HAP-1 (cell line): ENCODE measurements around the gene SCGB1C2.
"Not testable (repeated sequence)": the region's sequence is repeated elsewhere in the genome, so short reads cannot be mapped to it uniquely, and the experiment has no call there.

Experiments
- DNase-seq, 2 experiments: peaks; one replicate each; pipeline ENCODE4 v3.0.0-alpha.2; 2016 to 2020; ENCODE audit warnings: low spot score in 2 of 2
- H3K27me3 ChIP-seq: fragments of 250-450 bp; sonication (Bioruptor Pico); 2 replicates; pipeline ENCODE4 v1.5.1; 2020; ENCODE audit warnings: low read depth, mild to moderate bottlenecking, moderate library complexity
- H3K36me3 ChIP-seq: fragments of 250-450 bp; sonication (Bioruptor Pico); replicated peaks from 2 replicates; pipeline ENCODE4 v1.5.1; 2020; ENCODE audit warnings: mild to moderate bottlenecking
- H3K4me1 ChIP-seq: fragments of 250-450 bp; sonication (Bioruptor Pico); 2 replicates; pipeline ENCODE4 v1.5.1; 2020; ENCODE audit warnings: mild to moderate bottlenecking
- H3K4me3 ChIP-seq: fragments of 250-450 bp; sonication (Bioruptor Pico); 2 replicates; pipeline ENCODE4 v1.5.1; 2020; ENCODE audit warnings: mild to moderate bottlenecking, moderate library complexity
- H3K9me3 ChIP-seq: fragments of 250-450 bp; sonication (Bioruptor Pico); 2 replicates; pipeline ENCODE4 v1.5.1; 2020; ENCODE audit warnings: mild to moderate bottlenecking, moderate library complexity
- in situ Hi-C: fragments of 300-500 bp; cut with MboI; formaldehyde crosslinking; loops from 3 replicates; pipeline ENCODE4 v1.14.3; 2020; ENCODE audit warnings: low sequenced_read_pairs, inconsistent platforms, mixed read lengths

The SCGB1C2 gene

DNA sequence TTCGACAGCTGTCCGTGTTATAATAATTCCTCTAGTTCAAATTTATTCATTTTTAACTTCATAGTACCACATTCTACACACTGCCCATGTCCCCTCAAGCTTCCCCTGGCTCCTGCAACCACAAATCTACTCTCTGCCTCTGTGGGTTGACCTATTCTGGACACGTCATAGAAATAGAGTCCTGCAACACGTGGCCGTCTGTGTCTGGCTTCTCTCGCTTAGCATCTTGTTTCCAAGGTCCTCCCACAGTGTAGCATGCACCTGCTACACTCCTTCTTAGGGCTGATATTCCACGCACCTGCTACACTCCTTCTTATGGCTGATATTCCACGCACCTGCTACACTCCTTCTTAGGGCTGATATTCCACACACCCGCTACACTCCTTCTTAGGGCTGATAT is 16.5 kb downstream of the SCGB1C2 start:
- in situ Hi-C loops: no loop called here
- H3K4me3 ChIP-seq: no peak overlapping the region
- H3K36me3 ChIP-seq: no peaks in the 10 kb centered on the region
- no peaks in the 10 kb centered on the region for H3K9me3 ChIP-seq
- no peak for DNase-seq
- H3K4me1 ChIP-seq: no peaks in the 10 kb centered on the region
- no peaks in the 10 kb centered on the region for H3K27me3 ChIP-seq

DNA sequence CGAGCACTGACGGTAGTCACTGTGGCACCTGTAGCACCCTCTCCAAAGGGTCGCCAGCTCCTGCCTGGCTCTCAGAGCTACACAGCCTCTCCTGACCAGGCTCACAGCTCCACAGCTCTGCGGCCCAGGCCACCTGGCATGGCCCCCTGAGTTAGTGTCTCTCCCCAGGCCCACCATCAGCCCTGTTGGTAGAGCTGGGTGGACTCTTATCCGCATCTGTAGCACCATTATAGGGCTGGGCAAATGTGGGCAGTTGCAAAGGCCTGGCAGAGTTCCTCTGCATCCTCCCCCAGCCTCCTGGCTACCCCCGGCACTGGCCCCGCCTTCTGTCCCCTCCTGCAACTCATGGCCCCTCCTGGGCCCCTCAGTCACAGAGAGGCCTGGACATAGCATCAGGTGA is 18.2 kb downstream of the SCGB1C2 start:
- no peak for DNase-seq
- Histone ChIP-seq H3K36me3 (no peaks in the 10 kb centered on the region), H3K4me1 (no peaks in the 10 kb centered on the region), H3K27me3 (no peaks in the 10 kb centered on the region), H3K4me3 (no peak overlapping the region), H3K9me3 (no peaks in the 10 kb centered on the region)
- in situ Hi-C loops: no loop called here

DNA sequence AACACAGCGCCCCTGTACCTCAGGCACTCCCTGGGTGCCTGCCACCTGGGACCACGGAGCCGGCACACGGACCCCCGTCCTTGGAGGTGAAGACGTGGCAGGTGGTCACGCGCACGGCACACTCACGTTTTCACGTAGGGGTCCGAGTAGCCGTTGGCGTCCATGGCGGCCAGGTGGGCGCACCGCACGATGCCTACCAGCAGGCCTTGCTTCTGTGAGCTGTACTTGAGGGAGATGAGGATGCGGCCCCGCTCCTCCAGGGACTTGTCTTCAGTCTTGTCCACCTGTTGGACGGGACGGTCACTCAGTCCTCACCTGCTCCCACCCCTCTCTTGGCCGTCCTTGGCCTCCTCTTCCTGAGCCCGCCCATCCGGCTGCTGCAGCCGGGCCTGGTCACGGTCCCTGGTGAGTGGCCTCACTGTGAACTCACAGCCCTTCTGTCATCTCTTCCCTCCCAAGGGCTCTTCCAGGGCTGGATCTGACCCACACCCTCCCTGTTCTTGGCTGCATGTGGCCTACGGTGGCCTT is 18.8 kb downstream of the SCGB1C2 start:
- DNase-seq: no peak
- Histone ChIP-seq H3K27me3 (no peaks in the 10 kb centered on the region), H3K4me1 (no peaks in the 10 kb centered on the region), H3K4me3 (no peak overlapping the region), H3K9me3 (no peaks in the 10 kb centered on the region), H3K36me3 (no peaks in the 10 kb centered on the region)
- in situ Hi-C loops: no loop called here

DNA sequence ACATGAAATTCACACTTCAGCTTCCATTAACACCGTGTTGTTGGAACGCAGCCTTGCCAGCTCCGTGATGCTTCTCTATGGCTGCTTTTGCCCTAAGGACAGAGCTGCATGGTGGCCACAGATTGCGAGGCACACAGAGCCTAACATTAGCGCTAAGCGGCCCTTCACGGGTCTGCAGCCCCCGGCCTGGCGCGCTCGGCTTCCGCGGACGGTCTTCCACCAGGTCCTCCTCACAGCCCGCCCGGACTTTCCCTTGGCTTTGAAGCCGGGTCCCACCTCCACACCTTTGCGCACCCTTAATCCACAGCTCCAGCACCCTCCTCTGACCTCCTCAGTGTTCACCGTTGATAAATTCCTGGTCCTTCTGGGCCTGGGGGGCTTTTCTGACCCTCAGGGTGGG is 19.6 kb downstream of the SCGB1C2 start:
- Histone ChIP-seq H3K4me3 (no peak overlapping the region), H3K4me1 (no peaks in the 10 kb centered on the region), H3K27me3 (no peaks in the 10 kb centered on the region), H3K36me3 (no peaks in the 10 kb centered on the region), H3K9me3 (no peaks in the 10 kb centered on the region)
- DNase-seq: no peak
- in situ Hi-C loops: no loop called here

DNA sequence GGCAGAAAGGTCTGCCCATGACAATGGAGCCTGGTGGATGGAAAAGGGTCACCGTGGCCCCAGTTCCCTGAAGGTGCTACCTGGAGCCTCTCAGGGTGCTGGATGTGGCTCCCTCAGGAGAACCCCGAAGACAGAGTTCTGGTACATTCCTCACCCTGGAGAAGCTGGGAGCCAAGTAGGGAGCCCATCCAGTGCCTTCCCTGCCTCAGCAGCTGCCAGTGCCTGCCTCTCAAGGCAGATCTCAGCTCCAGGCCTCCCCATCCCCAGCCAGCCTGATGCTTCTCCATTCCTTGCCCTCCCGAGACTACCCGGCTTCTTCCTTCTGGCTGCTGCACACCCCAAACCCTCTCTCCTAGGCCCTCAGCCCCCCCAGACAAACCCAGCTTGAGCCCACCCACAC is 20.5 kb downstream of the SCGB1C2 start:
- DNase-seq: no peak
- Histone ChIP-seq H3K36me3 (no peaks in the 10 kb centered on the region), H3K27me3 (no peaks in the 10 kb centered on the region), H3K4me1 (no peaks in the 10 kb centered on the region), H3K9me3 (no peaks in the 10 kb centered on the region), H3K4me3 (no peak overlapping the region)
- in situ Hi-C loops: no loop called here

DNA sequence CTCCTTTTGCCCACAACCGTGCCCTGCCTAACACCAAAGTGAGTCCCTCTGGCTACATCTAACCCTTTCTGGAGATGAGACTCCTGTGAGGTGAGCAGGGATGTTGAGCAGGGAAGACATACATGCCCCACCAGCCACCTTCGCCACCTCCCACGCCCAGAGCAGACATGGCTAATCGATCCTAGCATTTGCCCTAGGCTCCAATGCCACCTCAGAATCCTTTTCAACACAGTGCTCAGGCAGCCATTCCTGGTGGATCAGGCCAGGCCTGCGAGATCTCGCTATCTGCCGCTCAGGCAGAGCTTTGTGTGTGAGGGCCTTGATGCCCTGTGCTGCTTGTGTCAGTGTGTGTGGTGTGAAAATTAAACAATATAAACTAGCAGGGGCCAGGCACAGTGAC is 21.0 kb downstream of the SCGB1C2 start:
- Histone ChIP-seq H3K27me3 (no peaks in the 10 kb centered on the region), H3K36me3 (no peaks in the 10 kb centered on the region), H3K9me3 (no peaks in the 10 kb centered on the region), H3K4me1 (no peaks in the 10 kb centered on the region), H3K4me3 (no peak overlapping the region)
- in situ Hi-C loops: no loop called here
- no peak for DNase-seq

DNA sequence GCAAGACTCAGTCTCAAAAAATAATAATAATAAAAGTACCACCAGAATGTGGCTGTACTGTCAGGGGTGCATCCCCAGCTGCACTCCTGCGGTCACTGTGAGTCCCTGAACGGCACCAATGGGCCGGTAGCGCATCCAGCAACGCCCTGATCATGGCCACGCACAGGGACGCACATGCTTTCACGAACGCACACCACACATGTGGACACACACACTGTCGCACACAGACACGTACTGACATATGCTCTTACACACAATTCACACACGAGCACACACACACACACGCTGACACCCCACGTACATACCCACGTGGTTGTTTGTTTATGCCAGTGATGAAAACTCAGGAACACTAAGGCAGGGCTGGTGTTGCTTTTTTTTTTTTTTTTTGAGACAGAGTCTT is 22.2 kb downstream of the SCGB1C2 start:
- no peaks in the 10 kb centered on the region for H3K4me1 ChIP-seq
- no peak for DNase-seq
- in situ Hi-C loops: no loop called here
- no peaks in the 10 kb centered on the region for H3K36me3 ChIP-seq
- H3K4me3 ChIP-seq: no peak overlapping the region
- no peaks in the 10 kb centered on the region for H3K9me3 ChIP-seq
- H3K27me3 ChIP-seq: no peaks in the 10 kb centered on the region

DNA sequence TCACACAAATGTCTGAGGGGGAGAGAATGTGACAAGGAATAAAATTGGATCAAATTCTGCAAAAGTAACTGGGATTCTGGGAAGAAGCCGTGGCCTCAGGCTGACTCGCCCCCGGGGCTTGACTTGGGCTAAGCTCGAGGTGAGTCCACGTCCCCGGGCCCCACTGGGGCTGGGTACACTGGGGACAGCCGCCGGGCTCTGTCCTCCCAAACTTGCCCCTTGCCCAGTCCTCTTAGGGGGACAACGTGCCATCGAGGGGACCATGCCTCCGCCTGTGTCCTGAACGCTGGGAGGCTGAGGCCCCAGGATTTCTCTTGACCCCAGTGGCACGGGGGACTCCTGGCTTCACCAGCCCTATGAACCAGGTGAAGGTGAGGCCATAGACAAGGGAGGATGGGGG is 23.0 kb downstream of the SCGB1C2 start:
- no peak for DNase-seq
- Histone ChIP-seq H3K9me3 (no peaks in the 10 kb centered on the region), H3K36me3 (no peaks in the 10 kb centered on the region), H3K27me3 (no peaks in the 10 kb centered on the region), H3K4me1 (no peaks in the 10 kb centered on the region), H3K4me3 (no peak overlapping the region)
- in situ Hi-C loops: no loop called here

DNA sequence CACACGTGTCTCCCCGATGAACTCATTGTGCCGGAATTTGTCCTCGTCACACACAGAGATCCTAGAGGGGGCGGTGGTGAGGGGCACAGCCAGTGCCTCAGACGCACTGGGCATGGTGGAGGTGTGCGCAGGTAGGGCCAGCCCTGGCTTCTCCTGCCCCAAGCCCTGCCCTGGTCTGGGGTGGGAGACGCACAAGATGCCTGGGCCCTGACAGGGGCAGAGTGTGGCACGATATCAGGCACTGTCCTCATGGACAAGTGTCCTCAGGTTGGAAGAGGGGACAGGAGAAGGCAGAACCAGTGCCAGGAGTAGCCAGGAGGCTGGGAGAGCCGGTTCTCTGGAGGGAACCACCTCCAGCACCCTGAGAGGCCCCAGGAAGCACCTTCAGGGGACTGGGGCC is 24.1 kb downstream of the SCGB1C2 start:
- DNase-seq: no peak
- no peaks in the 10 kb centered on the region for H3K4me1 ChIP-seq
- in situ Hi-C loops: no loop called here
- H3K27me3 ChIP-seq: no peaks in the 10 kb centered on the region
- no peaks in the 10 kb centered on the region for H3K9me3 ChIP-seq
- H3K36me3 ChIP-seq: no peaks in the 10 kb centered on the region
- no peak overlapping the region for H3K4me3 ChIP-seq

DNA sequence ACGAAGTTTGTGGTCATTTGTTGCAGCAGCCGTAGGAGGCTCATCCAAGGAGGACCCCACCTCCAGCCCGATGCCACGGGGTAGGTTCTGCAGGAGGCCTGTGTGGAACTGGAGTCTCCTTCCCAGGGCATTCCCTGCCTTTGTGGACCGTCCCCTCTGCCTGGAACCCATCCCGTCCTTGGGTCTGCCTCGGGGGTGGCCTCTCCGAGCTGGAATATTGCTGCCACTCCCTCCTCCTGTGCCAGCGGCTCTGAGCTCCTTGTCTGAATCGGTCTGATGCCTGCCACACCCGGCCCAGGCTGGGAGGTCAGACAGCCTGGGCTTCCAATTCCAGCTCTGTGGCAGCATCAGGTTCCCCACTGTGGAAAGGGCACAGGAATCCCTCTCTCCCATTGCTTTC is 25.3 kb downstream of the SCGB1C2 start:
- no peak for DNase-seq
- Histone ChIP-seq H3K4me1 (no peaks in the 10 kb centered on the region), H3K9me3 (no peaks in the 10 kb centered on the region), H3K4me3 (no peak overlapping the region), H3K36me3 (no peaks in the 10 kb centered on the region), H3K27me3 (no peaks in the 10 kb centered on the region)
- in situ Hi-C loops: no loop called here

DNA sequence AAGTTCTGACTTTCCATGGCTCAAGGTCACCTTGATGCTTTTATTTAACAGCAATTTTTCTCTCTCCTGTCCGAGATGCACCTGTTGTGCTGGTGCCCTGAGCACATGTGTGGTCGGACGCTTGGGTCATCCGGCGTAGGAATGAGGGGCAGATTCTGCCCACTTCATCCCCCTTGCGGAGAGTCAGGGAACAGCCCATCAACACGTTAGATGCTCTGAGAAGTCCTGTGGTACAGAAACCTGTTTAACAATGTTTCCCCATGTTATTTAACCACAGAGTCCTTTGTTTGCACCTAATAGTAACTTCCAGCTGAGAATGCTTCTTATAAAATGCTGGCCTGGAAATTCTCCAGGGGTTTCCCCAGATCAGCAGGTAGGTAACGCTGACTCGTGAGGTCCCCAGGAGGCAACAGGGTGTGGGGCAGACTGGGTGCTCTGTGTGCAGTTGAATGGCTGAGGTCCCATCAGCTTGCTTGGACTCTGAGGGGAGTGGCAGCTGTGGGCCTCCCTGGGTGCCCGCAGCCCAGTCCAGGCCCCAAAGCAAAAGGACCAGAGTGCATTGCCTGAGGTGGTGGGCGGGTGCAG is 26.2 kb downstream of the SCGB1C2 start:
- Histone ChIP-seq H3K36me3 (no peaks in the 10 kb centered on the region), H3K27me3 (no peaks in the 10 kb centered on the region), H3K4me3 (no peak overlapping the region), H3K4me1 (no peaks in the 10 kb centered on the region), H3K9me3 (no peaks in the 10 kb centered on the region)
- no peak for DNase-seq
- in situ Hi-C loops: no loop called here

DNA sequence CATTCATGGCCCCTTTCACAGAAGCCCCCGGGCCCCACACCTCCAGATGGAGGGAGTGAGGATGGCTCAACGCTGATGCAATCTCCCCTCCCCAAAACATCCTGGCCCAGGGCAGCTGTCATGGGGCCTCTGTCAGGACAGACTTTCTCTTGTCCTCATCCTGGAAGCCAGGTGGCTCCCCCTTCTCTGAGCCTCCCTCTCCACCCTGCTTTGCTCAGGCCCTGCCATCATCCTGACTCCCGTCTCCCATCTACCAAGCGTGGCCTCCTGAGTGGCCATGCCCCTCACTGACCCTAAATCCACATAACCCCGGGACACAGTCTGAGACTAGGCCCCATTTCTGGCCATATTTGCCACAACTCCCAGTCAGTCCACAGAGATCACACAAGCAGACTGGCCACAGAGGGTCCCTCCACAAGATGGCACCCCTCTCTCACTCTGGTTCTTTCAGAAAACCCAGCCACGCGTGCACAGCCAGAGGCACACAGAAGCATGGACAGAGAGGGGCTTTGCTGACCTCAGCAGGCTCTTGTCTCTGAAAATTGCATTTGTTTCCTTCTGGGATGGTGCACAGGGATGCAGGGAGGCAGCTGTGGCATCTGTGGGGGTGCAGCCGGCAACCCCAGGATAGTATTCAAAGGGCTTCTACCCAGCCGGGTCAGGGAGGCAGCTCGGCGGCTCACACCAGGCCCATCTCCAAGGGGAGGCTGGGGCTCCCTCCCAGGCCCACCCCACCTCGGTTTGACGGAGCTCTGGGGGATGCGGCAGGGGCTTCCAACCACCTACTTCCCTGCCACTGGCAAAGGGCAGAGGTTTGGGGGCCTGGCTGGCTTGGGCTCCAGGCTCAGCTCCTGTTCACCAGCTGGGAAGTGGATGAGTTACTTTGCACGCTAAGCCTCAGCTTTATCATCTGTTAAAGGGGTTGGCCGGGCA is 27.2 kb downstream of the SCGB1C2 start:
- no peaks in the 10 kb centered on the region for H3K27me3 ChIP-seq
- in situ Hi-C loops: no loop called here
- H3K4me1 ChIP-seq: no peaks in the 10 kb centered on the region
- peak in 1 of 2 experiments; percentile 59 for DNase-seq
- no peak overlapping the region for H3K4me3 ChIP-seq
- no peaks in the 10 kb centered on the region for H3K36me3 ChIP-seq
- H3K9me3 ChIP-seq: no peaks in the 10 kb centered on the region

DNA sequence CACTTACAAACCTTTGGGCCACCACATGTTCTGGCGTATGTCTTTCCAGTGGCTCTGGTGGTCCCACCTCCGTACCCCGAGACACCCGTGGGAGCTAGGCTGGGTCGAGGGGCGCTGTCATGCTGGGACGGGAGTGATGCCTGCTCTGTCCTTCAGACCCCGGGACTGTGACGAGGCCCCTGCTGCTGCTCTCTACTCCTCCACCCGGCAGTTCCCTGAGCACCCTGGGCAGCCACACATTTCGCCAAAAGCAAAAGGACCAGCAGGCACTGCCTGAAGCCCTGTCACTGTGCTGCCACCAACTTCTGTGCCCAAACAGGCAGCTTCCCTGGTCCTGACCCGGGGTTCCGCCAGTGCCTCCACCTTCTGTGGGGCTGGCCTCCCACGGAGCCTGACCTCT is 28.6 kb downstream of the SCGB1C2 start:
- Histone ChIP-seq H3K4me3 (no peak overlapping the region), H3K27me3 (no peaks in the 10 kb centered on the region), H3K4me1 (no peaks in the 10 kb centered on the region), H3K36me3 (no peaks in the 10 kb centered on the region), H3K9me3 (no peaks in the 10 kb centered on the region)
- no peak for DNase-seq
- in situ Hi-C loops: no loop called here

DNA sequence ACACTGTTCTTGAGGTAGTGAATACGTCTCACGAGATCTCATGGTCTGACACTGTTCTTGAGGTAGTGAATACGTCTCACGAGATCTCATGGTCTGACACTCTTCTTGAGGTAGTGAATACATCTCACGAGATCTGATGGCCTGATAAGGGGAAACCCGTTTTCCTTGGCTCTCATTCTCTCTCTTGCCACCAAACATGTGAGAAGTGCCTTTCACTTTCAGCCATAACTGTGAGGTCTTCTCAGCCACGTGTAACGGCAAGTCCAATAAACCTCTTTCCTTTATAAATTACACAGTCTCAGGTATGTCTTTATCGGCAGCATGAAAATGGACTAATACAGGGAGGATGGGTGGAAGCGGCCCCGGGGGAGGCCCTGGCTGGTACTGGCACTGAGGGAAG is 31.2 kb downstream of the SCGB1C2 start:
- H3K9me3 ChIP-seq, DNase-seq, H3K27me3 ChIP-seq, H3K4me1 ChIP-seq, in situ Hi-C loops, H3K36me3 ChIP-seq, H3K4me3 ChIP-seq: not testable (repeated sequence)
